LNCaP clone FGC (cell line): ENCODE results near the gene CD27.
"Not testable (repeated sequence)": the region's sequence is repeated elsewhere in the genome, so short reads cannot be mapped to it uniquely, and the experiment has no call there.

ENCODE experiments used
- DNase-seq: peaks from one replicate; pipeline ENCODE4 v3.0.0-alpha.2; 2011; ENCODE audit warnings: low read depth
- H3K4me3 ChIP-seq: 2 replicates; pipeline ENCODE4 v1.5.1; 2011; ENCODE audit warnings: mild to moderate bottlenecking, low read depth, low read length, control low read depth
- CTCF ChIP-seq: IDR thresholded peaks from 2 replicates; pipeline ENCODE4 v1.5.1; 2012; ENCODE audit warnings: mild to moderate bottlenecking; ENCODE audit not compliant: control insufficient read depth, insufficient read depth; ENCODE audit errors: extremely low read depth

CD27 gene

DNA sequence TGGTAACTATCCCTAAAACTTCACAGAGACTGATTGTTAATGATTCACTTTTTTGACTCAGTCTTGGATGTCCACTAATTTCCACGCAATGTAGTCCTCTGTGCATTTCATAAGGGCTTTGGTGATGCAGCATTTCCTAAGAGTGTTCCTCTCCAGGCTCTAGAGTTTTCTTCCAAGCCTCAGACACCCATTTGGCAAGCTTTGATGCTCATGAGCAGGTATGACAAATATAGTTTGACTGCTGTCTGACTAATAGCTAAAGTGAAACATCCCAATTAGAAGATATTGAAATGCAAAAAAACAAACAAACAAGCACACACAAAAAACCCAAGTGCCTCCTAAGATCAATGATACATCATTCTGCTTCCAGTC is 27.2 kb downstream of the CD27 start:
- no peak for DNase-seq
- no peak for TF ChIP-seq CTCF
- no peak overlapping the region for H3K4me3 ChIP-seq

- TF ChIP-seq CTCF: no peak
- no peak overlapping the region for H3K4me3 ChIP-seq
- DNase-seq: no peak
These were observed 27.7 kb downstream of the CD27 start for GRCh38 chr12:6472491-6472890.

GRCh38 chr12:6475233-6475975 is 30.6 kb downstream of the CD27 start:
- DNase-seq, H3K4me3 ChIP-seq: not testable (repeated sequence)

- H3K4me3 ChIP-seq: no peak overlapping the region
- DNase-seq: no peak
- no peak for TF ChIP-seq CTCF
These were observed 31.7 kb downstream of the CD27 start for GRCh38 chr12:6476489-6476888.

- not testable (repeated sequence) for DNase-seq, H3K4me3 ChIP-seq
These were observed 33.0 kb downstream of the CD27 start for GRCh38 chr12:6477601-6478377.

DNA sequence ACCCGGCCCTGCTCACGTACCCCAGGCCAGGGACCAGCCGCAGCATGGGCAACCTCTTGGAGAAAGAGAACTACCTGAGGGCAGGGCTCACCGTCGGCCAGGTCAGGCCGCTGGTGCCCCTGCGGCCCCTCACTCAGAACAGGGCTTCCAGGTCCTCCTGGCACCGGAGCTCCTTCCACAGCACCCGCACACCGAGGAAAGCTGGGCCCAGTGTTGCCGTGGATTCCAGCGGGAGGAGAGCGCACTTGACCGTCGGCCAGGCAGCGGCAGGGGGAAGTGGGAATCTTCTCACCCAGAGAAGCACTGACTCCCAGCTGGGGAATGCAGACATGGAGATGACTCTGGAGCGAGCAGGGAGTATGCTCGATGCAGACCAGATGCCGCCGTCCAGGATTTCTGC is 33.7 kb downstream of the CD27 start:
- TF ChIP-seq CTCF: no peak
- H3K4me3 ChIP-seq: no peak overlapping the region
- DNase-seq: no peak

GRCh38 chr12:6488240-6488639 is 43.5 kb downstream of the CD27 start:
- TF ChIP-seq CTCF: no peak
- DNase-seq: no peak
- H3K4me3 ChIP-seq: no peak overlapping the region

GRCh38 chr12:6489449-6489848 is 44.7 kb downstream of the CD27 start:
- H3K4me3 ChIP-seq: no peak overlapping the region
- TF ChIP-seq CTCF: no peak
- no peak for DNase-seq

- DNase-seq, H3K4me3 ChIP-seq: not testable (repeated sequence)
These were observed 45.9 kb downstream of the CD27 start for GRCh38 chr12:6490673-6491072.
